ENCODE results near the gene SLC25A28. TPM values are rescaled to one million over a fixed set of nuclear protein-coding genes. Genes with fewer than 3 reads are reported as not detected.

The SLC25A28 gene
- total and polyA plus RNA-seq, 2 experiments from 2014 or later, result 34.5 to 41.4 TPM

- Histone ChIP-seq H3K27me3 (no peaks in the 10 kb centered on the region), H3K4me1 (ENCODE audit: low read depth) (no peaks in the 10 kb centered on the region), H3K27ac (no peak overlapping the region), H3K36me3 (no peaks in the 10 kb centered on the region), H3K4me3 (no peak overlapping the region), H3K9me3 (ENCODE audit: low read depth) (no peaks in the 10 kb centered on the region)
- TF ChIP-seq CTCF (IDR thresholded peaks at IDR 0.05; ENCODE audit: low read depth, low read length), result no peak
- no peak for DNase-seq (ENCODE audit: low read depth in 1 of 2, low spot score in 1 of 2)
Observed at GRCh38 chr10:99595236-99595635, 25.0 kb downstream of the SLC25A28 start.

GRCh38 chr10:99593312-99593711 lies 26.9 kb downstream of the SLC25A28 start:
- Histone ChIP-seq H3K4me3 (no peak overlapping the region), H3K36me3 (no peaks in the 10 kb centered on the region), H3K9me3 (ENCODE audit: low read depth) (no peaks in the 10 kb centered on the region), H3K27me3 (no peaks in the 10 kb centered on the region), H3K4me1 (ENCODE audit: low read depth) (no peaks in the 10 kb centered on the region), H3K27ac (no peak overlapping the region)
- no peak for DNase-seq (ENCODE audit: low read depth in 1 of 2, low spot score in 1 of 2)
- TF ChIP-seq CTCF (IDR thresholded peaks at IDR 0.05; ENCODE audit: low read depth, low read length), result no peak

DNA sequence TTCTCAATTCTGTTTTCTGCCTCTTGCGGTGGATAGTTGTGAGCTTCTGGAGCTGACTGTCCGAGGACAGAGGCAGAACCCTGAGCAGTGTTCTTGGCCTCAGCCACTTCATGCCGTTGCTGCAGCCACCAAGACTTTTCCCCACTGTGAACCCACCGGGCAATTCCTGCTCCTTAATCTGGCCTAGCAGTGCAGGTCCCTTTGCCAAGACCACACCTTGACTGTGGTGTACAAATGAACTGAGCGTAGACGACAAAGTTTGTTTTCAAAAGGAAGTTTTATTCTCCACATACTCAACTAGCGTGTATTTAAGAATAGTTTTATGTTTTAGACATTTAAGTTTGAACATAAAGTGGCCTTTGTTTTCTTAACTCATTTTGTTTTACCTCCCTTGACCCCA lies 29.4 kb downstream of the SLC25A28 start:
- no peak for TF ChIP-seq CTCF (IDR thresholded peaks at IDR 0.05; ENCODE audit: low read depth, low read length)
- Histone ChIP-seq H3K9me3 (ENCODE audit: low read depth) (no peaks in the 10 kb centered on the region), H3K27ac (no peak overlapping the region), H3K4me1 (ENCODE audit: low read depth) (no peaks in the 10 kb centered on the region), H3K27me3 (no peaks in the 10 kb centered on the region), H3K4me3 (no peak overlapping the region), H3K36me3 (no peaks in the 10 kb centered on the region)
- DNase-seq (ENCODE audit: low read depth in 1 of 2, low spot score in 1 of 2), result no peak

DNA sequence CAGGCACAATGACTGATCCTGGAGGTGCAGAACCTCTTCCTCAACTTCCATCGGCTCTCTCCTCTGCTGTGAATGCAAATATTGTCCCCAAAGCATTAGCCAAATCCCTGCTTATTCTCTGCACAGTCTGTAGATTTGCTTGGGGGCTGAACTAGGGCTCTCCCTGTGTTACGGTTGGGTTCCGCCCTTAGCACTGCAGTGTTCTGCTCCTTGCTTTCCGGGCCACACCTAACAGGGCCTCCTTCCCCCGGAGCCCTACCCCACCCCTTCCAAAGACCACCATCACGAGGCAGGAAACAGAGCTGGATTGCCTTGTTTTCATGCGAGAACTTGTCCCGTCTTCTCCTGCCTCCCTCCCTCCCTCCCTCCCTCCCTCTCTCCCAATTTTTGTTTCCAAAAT lies 36.6 kb downstream of the SLC25A28 start:
- Histone ChIP-seq H3K4me1 (ENCODE audit: low read depth) (no peaks in the 10 kb centered on the region), H3K9me3 (ENCODE audit: low read depth) (no peaks in the 10 kb centered on the region), H3K4me3 (no peak overlapping the region), H3K27me3 (peaks cover 2% of the 10 kb centered on the region), H3K36me3 (no peaks in the 10 kb centered on the region), H3K27ac (no peak overlapping the region)
- TF ChIP-seq CTCF (IDR thresholded peaks at IDR 0.05; ENCODE audit: low read depth, low read length), result no peak
- DNase-seq (ENCODE audit: low read depth in 1 of 2, low spot score in 1 of 2), result no peak

DNA sequence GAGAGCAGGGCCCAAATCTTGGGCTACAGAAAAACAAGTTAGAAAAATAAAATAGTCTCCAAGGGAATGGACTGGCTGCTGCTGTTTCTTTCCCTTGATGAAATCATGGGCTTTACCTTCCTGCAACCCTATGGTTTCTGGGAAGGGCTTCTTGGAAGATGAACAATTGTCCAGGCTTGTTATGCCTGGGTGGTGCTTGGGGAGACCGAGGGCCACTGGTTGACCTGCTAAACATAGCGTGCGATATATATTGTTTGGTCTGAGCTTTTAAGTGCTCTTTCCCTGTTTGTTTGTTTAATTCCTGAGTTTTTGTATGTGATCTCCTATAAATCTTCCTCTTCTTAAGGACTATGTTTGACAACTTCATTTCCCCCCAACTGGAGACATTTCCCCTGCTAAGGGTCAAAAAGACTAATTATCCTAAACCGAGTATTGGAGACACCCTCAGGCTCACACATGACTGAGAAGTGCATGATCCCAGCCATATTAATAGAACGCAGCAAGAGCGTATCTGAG lies 37.9 kb downstream of the SLC25A28 start:
- Histone ChIP-seq H3K27me3 (peaks cover 2% of the 10 kb centered on the region), H3K9me3 (ENCODE audit: low read depth) (no peaks in the 10 kb centered on the region), H3K4me1 (ENCODE audit: low read depth) (no peaks in the 10 kb centered on the region), H3K36me3 (no peaks in the 10 kb centered on the region), H3K27ac (no peak overlapping the region), H3K4me3 (no peak overlapping the region)
- DNase-seq (ENCODE audit: low read depth in 1 of 2, low spot score in 1 of 2), result no peak
- no peak for TF ChIP-seq CTCF (IDR thresholded peaks at IDR 0.05; ENCODE audit: low read depth, low read length)

DNA sequence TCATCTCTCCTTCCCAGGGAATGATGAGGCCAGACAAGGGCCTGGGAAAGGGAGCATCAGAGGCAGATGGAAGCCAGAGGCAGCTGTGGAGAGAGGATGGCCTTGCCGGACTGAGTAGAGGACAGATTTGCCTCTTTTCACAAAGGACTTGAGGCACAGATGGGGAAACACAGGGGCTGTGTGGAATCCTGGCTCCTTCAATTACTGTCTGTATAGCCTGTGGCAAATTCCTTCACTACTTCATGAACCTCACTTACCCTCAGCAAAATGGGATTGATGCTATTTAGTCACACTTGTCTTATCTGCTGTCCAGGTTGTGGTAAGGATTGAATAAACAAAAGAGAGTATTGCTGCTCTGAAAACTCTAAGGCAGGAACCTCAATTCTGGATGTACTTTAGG lies 40.3 kb downstream of the SLC25A28 start:
- H3K9me3 ChIP-seq (ENCODE audit: low read depth), result no peaks in the 10 kb centered on the region
- H3K4me1 ChIP-seq (ENCODE audit: low read depth), result no peaks in the 10 kb centered on the region
- DNase-seq (ENCODE audit: low read depth in 1 of 2, low spot score in 1 of 2), result no peak
- H3K27ac ChIP-seq, result no peak overlapping the region
- TF ChIP-seq CTCF (IDR thresholded peaks at IDR 0.05; ENCODE audit: low read depth, low read length), result no peak
- no peaks in the 10 kb centered on the region for H3K36me3 ChIP-seq
- H3K4me3 ChIP-seq, result no peak overlapping the region
- peaks cover 2% of the 10 kb centered on the region for H3K27me3 ChIP-seq

Data from cardiac muscle cell (in vitro differentiated cells and primary cell).